Mucosa of descending colon (tissue), 3 donors: ENCODE measurements around the gene MORC2. TPM values are rescaled to one million over a fixed set of nuclear protein-coding genes. Genes with fewer than 3 reads are reported as not detected.
A peak's percentile ranks its signal among the peaks of the same experiment; 100 is the strongest.

Source experiments
- ATAC-seq: fragments of 200-7000 bp; cut with Tn5 transposase; one replicate; pipeline ENCODE4 v1.9.1; 2020; ENCODE audit warnings: mild to moderate bottlenecking, moderate library complexity
- DNase-seq, 3 donors: peaks; one replicate each; pipeline ENCODE4 v3.0.0-alpha.2; 2020
- H3K36me3 ChIP-seq: fragments of 200-600 bp; one replicate; pipeline ENCODE4 v1.8.0; 2021; ENCODE audit warnings: low read depth, mild to moderate bottlenecking
- H3K4me1 ChIP-seq: fragments of 200-600 bp; one replicate; pipeline ENCODE4 v1.8.0; 2021; ENCODE audit warnings: low read depth, mild to moderate bottlenecking
- H3K4me3 ChIP-seq: fragments of 200-600 bp; one replicate; pipeline ENCODE4 v1.8.0; 2021; ENCODE audit warnings: mild to moderate bottlenecking
- H3K9me3 ChIP-seq: fragments of 200-600 bp; one replicate; pipeline ENCODE4 v1.8.0; 2021; ENCODE audit warnings: mild to moderate bottlenecking
- CTCF ChIP-seq: fragments of 200-600 bp; IDR thresholded peaks from one replicate; pipeline ENCODE4 v1.8.0; 2022; ENCODE audit warnings: antibody characterized with exemption, mild to moderate bottlenecking
- intact Hi-C, 2 donors: fragments of 100-400 bp; cut with DNase I in 1 of 2; cut with micrococcal nuclease in 1 of 2; formaldehyde crosslinking; loops; one replicate each; pipeline versions ENCODE4 v1.11.0 to v1.11.1; 2022; cut with DNase I, micrococcal nuclease
- total RNA-seq, 3 donors: library from RNA; stranded (reverse); fragmentation: NEBNext Ultra II Directional in 2 of 3; extraction: Animal tissue kit (Norgen Biotek cat#: 25700) in 2 of 3; gene quantifications; one replicate each; pipeline versions ENCODE4 v1.2.1 to v1.2.4, GENCODE V29; 2021 to 2023
- donor health status: DM: no; HTN: no; CAD: no; lungs with moderate emphysema.
- donor health status: DM: no; HTN: no; CAD: no.
- donor health status: DM: no; HTN: yes; CAD: no.

MORC2 gene
- total RNA-seq, 3 donors from 2014 or later, result 14.0 to 28.0 (median 20.0) TPM

- DNase-seq (no peak), ATAC-seq (no peak)
- intact Hi-C loops, result loop anchor here (5.0 kb wide), 2 partner anchors 133 to 138 kb away; partner anchors contain the start of gene SMTN (in 1 of the 2)
- H3K9me3 ChIP-seq, result no peaks in the 10 kb centered on the region
- no peaks in the 10 kb centered on the region for H3K36me3 ChIP-seq
- no peak overlapping the region for H3K4me3 ChIP-seq
- no peaks in the 10 kb centered on the region for H3K4me1 ChIP-seq
- no peak for TF ChIP-seq CTCF
These were observed 19.6 kb downstream of the MORC2 start for GRCh38 chr22:30948930-30949342.

- intact Hi-C loops, result loop anchor here (5.0 kb wide), 2 partner anchors 134 to 139 kb away; partner anchors contain the start of gene SMTN (in 1 of the 2)
- Histone ChIP-seq H3K4me3 (no peak overlapping the region), H3K36me3 (peaks cover 5% of the 10 kb centered on the region), H3K9me3 (no peaks in the 10 kb centered on the region), H3K4me1 (no peaks in the 10 kb centered on the region)
- DNase-seq, result no peak
- TF ChIP-seq CTCF, result no peak
- peak; percentile 80 for ATAC-seq
These were observed 20.6 kb downstream of the MORC2 start for GRCh38 chr22:30947816-30948454.

GRCh38 chr22:30947173-30947815 is 21.3 kb downstream of the MORC2 start:
- no peak overlapping the region for H3K4me3 ChIP-seq
- no peaks in the 10 kb centered on the region for H3K9me3 ChIP-seq
- DNase-seq (peak in 2 of 3 donors; percentile 25 to 48), ATAC-seq (peak; percentile 50)
- no peaks in the 10 kb centered on the region for H3K4me1 ChIP-seq
- peaks cover 5% of the 10 kb centered on the region for H3K36me3 ChIP-seq
- TF ChIP-seq CTCF, result no peak
- intact Hi-C loops, result loop anchor here (5.0 kb wide), 2 partner anchors 135 to 140 kb away; partner anchors contain the start of gene SMTN (in 1 of the 2)

- Histone ChIP-seq H3K4me1 (no peaks in the 10 kb centered on the region), H3K4me3 (no peak overlapping the region), H3K9me3 (no peaks in the 10 kb centered on the region), H3K36me3 (peaks cover 5% of the 10 kb centered on the region)
- intact Hi-C loops, result loop anchor here (5.0 kb wide), 2 partner anchors 136 to 141 kb away; partner anchors contain the start of gene SMTN (in 1 of the 2)
- TF ChIP-seq CTCF, result no peak
- ATAC-seq (no peak), DNase-seq (no peak)
These were observed 22.2 kb downstream of the MORC2 start for GRCh38 chr22:30946354-30946753.

GRCh38 chr22:30945653-30946052 is 22.9 kb downstream of the MORC2 start:
- H3K4me3 ChIP-seq, result no peak overlapping the region
- DNase-seq (no peak), ATAC-seq (no peak)
- intact Hi-C loops, result loop anchor here (5.0 kb wide), 2 partner anchors 137 to 142 kb away; partner anchors contain the start of gene SMTN (in 1 of the 2)
- peaks cover 5% of the 10 kb centered on the region for H3K36me3 ChIP-seq
- TF ChIP-seq CTCF, result no peak
- H3K9me3 ChIP-seq, result no peaks in the 10 kb centered on the region
- no peaks in the 10 kb centered on the region for H3K4me1 ChIP-seq
